ENCODE measurements around the gene TUBE1.

Gene TUBE1

GRCh38 chr6:112081569-112081968, 5.7 kb downstream of the TUBE1 start:
- H3K27ac ChIP-seq: no peak overlapping the region
- ChIA-PET CTCF (no interaction called here), POLR2A (ENCODE audit: low non-redundant PET) (no interaction called here)
- DNase-seq (ENCODE audit: low spot score): no peak
- no peak for TF ChIP-seq CTCF (conservative IDR thresholded peaks at IDR 0.05; ENCODE audit: low read depth)

- POLR2A ChIA-PET (ENCODE audit: low non-redundant PET): no interaction called here
- CTCF ChIA-PET: no interaction called here
Observed at GRCh38 chr6:112066606-112067005, 20.7 kb downstream of the TUBE1 start.

GRCh38 chr6:112065426-112065986, 21.8 kb downstream of the TUBE1 start:
- ChIA-PET POLR2A (ENCODE audit: low non-redundant PET) (no interaction called here), CTCF (interaction anchor here (0.5 to 0.7 kb wide), 2 partner anchors 407 to 465 kb away, joined by 3 to 4 read pairs; no protein-coding TSS in a partner anchor)
- no peak overlapping the region for H3K27ac ChIP-seq
- no peak for TF ChIP-seq CTCF (conservative IDR thresholded peaks at IDR 0.05; ENCODE audit: low read depth)
- DNase-seq (ENCODE audit: low spot score): no peak

More at GRCh38 chr6:112066606-112067005, 20.7 kb downstream of the TUBE1 start:
- no peak for TF ChIP-seq CTCF (conservative IDR thresholded peaks at IDR 0.05; ENCODE audit: low read depth)
- H3K27ac ChIP-seq: no peak overlapping the region
- no peak for DNase-seq (ENCODE audit: low spot score)

- H3K27ac ChIP-seq: no peak overlapping the region
- ChIA-PET CTCF (no interaction called here), POLR2A (ENCODE audit: low non-redundant PET) (no interaction called here)
- TF ChIP-seq CTCF (conservative IDR thresholded peaks at IDR 0.05; ENCODE audit: low read depth): no peak
- no peak for DNase-seq (ENCODE audit: low spot score)
Observed at GRCh38 chr6:112062966-112063365, 24.3 kb downstream of the TUBE1 start.

GRCh38 chr6:112061605-112062004, 25.7 kb downstream of the TUBE1 start:
- CTCF ChIA-PET: no interaction called here

GRCh38 chr6:112058243-112059032, 28.8 kb downstream of the TUBE1 start:
- POLR2A ChIA-PET (ENCODE audit: low non-redundant PET): no interaction called here
- TF ChIP-seq CTCF (conservative IDR thresholded peaks at IDR 0.05; ENCODE audit: low read depth): no peak
- H3K27ac ChIP-seq: no peak overlapping the region
- no peak for DNase-seq (ENCODE audit: low spot score)
- CTCF ChIA-PET: no interaction called here

More at GRCh38 chr6:112061605-112062004, 25.7 kb downstream of the TUBE1 start:
- no peak for TF ChIP-seq CTCF (conservative IDR thresholded peaks at IDR 0.05; ENCODE audit: low read depth)
- H3K27ac ChIP-seq: no peak overlapping the region
- DNase-seq (ENCODE audit: low spot score): no peak
- POLR2A ChIA-PET (ENCODE audit: low non-redundant PET): no interaction called here

All from RWPE1 (cell line).